Natural killer cell (primary cell): ENCODE measurements around the gene KLHL30. TPM values are rescaled to one million over a fixed set of nuclear protein-coding genes. Genes with fewer than 3 reads are reported as not detected.

Experiments
- ATAC-seq, 3 donors: fragments of 150-1000 bp in 2 of 3; fragments of 200-7000 bp in 1 of 3; cut with Tn5 transposase; 1 replicate in 1 of 3; 2 replicates in 2 of 3; pipeline ENCODE4 v1.10.0; 2021; ENCODE audit warnings: mild to moderate bottlenecking in 2 of 3, moderate library complexity in 2 of 3
- DNase-seq, 2 donors: peaks; one replicate each; pipeline versions ENCODE4 v3.0.0 to v3.0.0-alpha.2; 2013 to 2021; ENCODE audit warnings: mixed read lengths in 1 of 2
- H3K27ac ChIP-seq: one replicate; pipeline ENCODE4 v1.5.1; 2013; ENCODE audit warnings: mild to moderate bottlenecking, low read length
- H3K27me3 ChIP-seq: one replicate; pipeline ENCODE4 v1.6.1; 2013; ENCODE audit warnings: low read length; ENCODE audit not compliant: control insufficient read depth, insufficient read depth
- H3K36me3 ChIP-seq: one replicate; pipeline ENCODE4 v1.6.1; 2013; ENCODE audit warnings: low read length; ENCODE audit not compliant: control insufficient read depth, insufficient read depth
- H3K4me1 ChIP-seq: one replicate; pipeline ENCODE4 v1.6.1; 2013; ENCODE audit warnings: low read length; ENCODE audit not compliant: control insufficient read depth, insufficient read depth
- H3K4me3 ChIP-seq: one replicate; pipeline ENCODE4 v1.5.1; 2013; ENCODE audit warnings: low read length
- H3K9me3 ChIP-seq: one replicate; pipeline ENCODE4 v1.6.1; 2013; ENCODE audit warnings: low read length; ENCODE audit not compliant: control insufficient read depth, insufficient read depth
- H3K27ac Mint-ChIP-seq, 2 donors: one replicate each; pipeline ENCODE4 v1.8.0; 2022; ENCODE audit warnings: mild to moderate bottlenecking in 2 of 2, mixed read lengths in 2 of 2, moderate library complexity in 1 of 2
- H3K27me3 Mint-ChIP-seq, 2 donors: one replicate each; pipeline ENCODE4 v1.8.0; 2022; ENCODE audit warnings: low read depth in 2 of 2, mixed read lengths in 2 of 2
- H3K36me3 Mint-ChIP-seq: one replicate; pipeline ENCODE4 v1.8.0; 2022; ENCODE audit warnings: mixed read lengths
- H3K4me1 Mint-ChIP-seq, 2 donors: one replicate each; pipeline ENCODE4 v1.8.0; 2022; ENCODE audit warnings: mixed read lengths in 2 of 2
- H3K4me3 Mint-ChIP-seq: one replicate; pipeline ENCODE4 v1.8.0; 2022; ENCODE audit warnings: mild to moderate bottlenecking, moderate library complexity, mixed read lengths
- H3K9me3 Mint-ChIP-seq, 2 donors: one replicate each; pipeline ENCODE4 v1.8.0; 2022; ENCODE audit warnings: mixed read lengths in 2 of 2
- WGBS: methylation state at CpG from one replicate; pipeline ENCODE4 v1.1.7; 2013; ENCODE audit warnings: missing lambda C conversion rate; ENCODE audit not compliant: insufficient coverage; 5-methylcytosine and 5-hydroxymethylcytosine counted together
- intact Hi-C: fragments of 100-400 bp; cut with micrococcal nuclease; formaldehyde crosslinking; loops from one replicate; pipeline ENCODE4 v1.14.2; 2022
- total RNA-seq, 4 donors: library from RNA; stranded (reverse); fragments of 120-200 nt in 1 of 4; gene quantifications; one replicate each; pipeline versions ENCODE4 v1.2.3 to v1.2.4, GENCODE V29; 2013 to 2022
- TF ChIP-seq, protein P1 (sequence below): fragments of 200-600 bp; IDR thresholded peaks from one replicate; pipeline ENCODE4 v1.8.0; 2022; ENCODE audit warnings: antibody characterized with exemption

The KLHL30 gene
- total RNA-seq, 3 donors from 2014 or later (not counting 1 experiment from before 2014, with no cell fraction given) = not detected

DNA sequence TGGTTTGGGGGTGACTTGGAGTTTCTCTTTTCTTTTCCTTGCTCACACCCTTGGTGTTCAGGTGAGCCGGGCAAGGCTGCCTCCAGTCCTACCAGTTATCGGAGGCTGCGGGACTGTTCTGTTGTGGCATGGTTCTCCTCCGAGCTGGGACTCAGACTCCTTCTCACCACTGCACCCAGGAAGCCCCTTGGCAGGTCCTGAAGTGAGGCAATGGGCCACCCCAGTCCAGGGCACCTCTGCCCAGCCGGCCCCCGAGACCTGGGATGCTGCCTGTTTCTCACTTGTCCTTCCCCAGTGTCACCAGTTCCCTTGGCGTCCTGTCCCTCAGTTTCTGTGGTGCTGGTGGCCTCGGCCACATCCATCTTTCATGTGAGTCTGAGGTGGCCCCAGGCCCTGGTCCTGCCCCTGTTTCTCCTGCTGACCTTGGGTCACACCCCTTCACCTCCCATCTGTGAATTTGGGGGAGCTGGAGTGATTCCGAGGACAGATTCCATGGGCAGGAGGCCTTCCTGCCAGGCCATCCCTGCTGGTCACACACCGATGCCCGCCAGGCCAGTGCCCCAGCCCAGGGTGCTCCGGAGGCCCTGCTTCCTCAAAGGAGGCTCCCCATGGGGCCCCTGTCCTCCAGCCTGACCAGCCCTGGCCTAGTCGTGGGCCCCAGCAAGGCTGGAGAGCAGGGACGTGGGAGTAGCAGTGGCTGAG is 6.6 kb upstream of the KLHL30 start:
- Histone ChIP-seq H3K27ac (no peak overlapping the region), H3K9me3 (no peaks in the 10 kb centered on the region), H3K27me3 (no peaks in the 10 kb centered on the region), H3K4me1 (peaks cover 5% of the 10 kb centered on the region), H3K36me3 (no peaks in the 10 kb centered on the region), H3K4me3 (no peak overlapping the region)
- H3K27me3 Mint-ChIP-seq = no peaks in the 10 kb centered on the region
- no peak for DNase-seq
- H3K4me1 Mint-ChIP-seq = no peaks in the 10 kb centered on the region
- 90% methylated on average over 14 of the region's 14 CpGs for WGBS
- no peaks in the 10 kb centered on the region for H3K9me3 Mint-ChIP-seq
- no peak overlapping the region for H3K27ac Mint-ChIP-seq
- intact Hi-C loops = no loop called here
- TF ChIP-seq, protein P1, sequence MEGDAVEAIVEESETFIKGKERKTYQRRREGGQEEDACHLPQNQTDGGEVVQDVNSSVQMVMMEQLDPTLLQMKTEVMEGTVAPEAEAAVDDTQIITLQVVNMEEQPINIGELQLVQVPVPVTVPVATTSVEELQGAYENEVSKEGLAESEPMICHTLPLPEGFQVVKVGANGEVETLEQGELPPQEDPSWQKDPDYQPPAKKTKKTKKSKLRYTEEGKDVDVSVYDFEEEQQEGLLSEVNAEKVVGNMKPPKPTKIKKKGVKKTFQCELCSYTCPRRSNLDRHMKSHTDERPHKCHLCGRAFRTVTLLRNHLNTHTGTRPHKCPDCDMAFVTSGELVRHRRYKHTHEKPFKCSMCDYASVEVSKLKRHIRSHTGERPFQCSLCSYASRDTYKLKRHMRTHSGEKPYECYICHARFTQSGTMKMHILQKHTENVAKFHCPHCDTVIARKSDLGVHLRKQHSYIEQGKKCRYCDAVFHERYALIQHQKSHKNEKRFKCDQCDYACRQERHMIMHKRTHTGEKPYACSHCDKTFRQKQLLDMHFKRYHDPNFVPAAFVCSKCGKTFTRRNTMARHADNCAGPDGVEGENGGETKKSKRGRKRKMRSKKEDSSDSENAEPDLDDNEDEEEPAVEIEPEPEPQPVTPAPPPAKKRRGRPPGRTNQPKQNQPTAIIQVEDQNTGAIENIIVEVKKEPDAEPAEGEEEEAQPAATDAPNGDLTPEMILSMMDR = no peak
- no peak overlapping the region for H3K4me3 Mint-ChIP-seq
- no peaks in the 10 kb centered on the region for H3K36me3 Mint-ChIP-seq
- no peak for ATAC-seq

- Mint-ChIP-seq H3K27ac (no peak overlapping the region), H3K9me3 (no peaks in the 10 kb centered on the region), H3K27me3 (no peaks in the 10 kb centered on the region), H3K4me1 (no peaks in the 10 kb centered on the region), H3K4me3 (no peak overlapping the region), H3K36me3 (no peaks in the 10 kb centered on the region)
- 94% methylated on average over 23 of the region's 23 CpGs for WGBS
- no peaks in the 10 kb centered on the region for H3K9me3 ChIP-seq
- ATAC-seq = peak in 1 of 3 donors; percentile 11
- DNase-seq = no peak
- H3K4me1 ChIP-seq = no peaks in the 10 kb centered on the region
- TF ChIP-seq, protein P1 = no peak
- H3K36me3 ChIP-seq = no peaks in the 10 kb centered on the region
- H3K27ac ChIP-seq = no peak overlapping the region
- no peaks in the 10 kb centered on the region for H3K27me3 ChIP-seq
- no peak overlapping the region for H3K4me3 ChIP-seq
- intact Hi-C loops = no loop called here
These were observed 5.7 kb upstream of the KLHL30 start for GRCh38 chr2:238132463-238133450.

- no peak overlapping the region for H3K27ac Mint-ChIP-seq
- no peaks in the 10 kb centered on the region for H3K27me3 ChIP-seq
These were observed 4.7 kb upstream of the KLHL30 start for GRCh38 chr2:238133499-238134392.

More at GRCh38 chr2:238133499-238134392, 4.7 kb upstream of the KLHL30 start:
- H3K4me1 Mint-ChIP-seq = no peaks in the 10 kb centered on the region
- TF ChIP-seq, protein P1 = no peak
- no peaks in the 10 kb centered on the region for H3K36me3 Mint-ChIP-seq
- no peaks in the 10 kb centered on the region for H3K9me3 Mint-ChIP-seq
- Histone ChIP-seq H3K9me3 (no peaks in the 10 kb centered on the region), H3K27ac (no peak overlapping the region), H3K36me3 (no peaks in the 10 kb centered on the region), H3K4me1 (peaks cover 4% of the 10 kb centered on the region), H3K4me3 (no peak overlapping the region)
- 82% methylated on average over 14 of the region's 14 CpGs for WGBS
- H3K27me3 Mint-ChIP-seq = no peaks in the 10 kb centered on the region
- H3K4me3 Mint-ChIP-seq = no peak overlapping the region
- DNase-seq = no peak
- intact Hi-C loops = no loop called here
- ATAC-seq = no peak
